Measurements from ENCODE around the gene DAB2IP.
"Not testable (repeated sequence)": the region's sequence is repeated elsewhere in the genome, so short reads cannot be mapped to it uniquely, and the experiment has no call there.

Gene DAB2IP

GRCh38 chr9:121616123-121616755 lies 35.2 kb upstream of the DAB2IP start:
- TF ChIP-seq, protein P1, sequence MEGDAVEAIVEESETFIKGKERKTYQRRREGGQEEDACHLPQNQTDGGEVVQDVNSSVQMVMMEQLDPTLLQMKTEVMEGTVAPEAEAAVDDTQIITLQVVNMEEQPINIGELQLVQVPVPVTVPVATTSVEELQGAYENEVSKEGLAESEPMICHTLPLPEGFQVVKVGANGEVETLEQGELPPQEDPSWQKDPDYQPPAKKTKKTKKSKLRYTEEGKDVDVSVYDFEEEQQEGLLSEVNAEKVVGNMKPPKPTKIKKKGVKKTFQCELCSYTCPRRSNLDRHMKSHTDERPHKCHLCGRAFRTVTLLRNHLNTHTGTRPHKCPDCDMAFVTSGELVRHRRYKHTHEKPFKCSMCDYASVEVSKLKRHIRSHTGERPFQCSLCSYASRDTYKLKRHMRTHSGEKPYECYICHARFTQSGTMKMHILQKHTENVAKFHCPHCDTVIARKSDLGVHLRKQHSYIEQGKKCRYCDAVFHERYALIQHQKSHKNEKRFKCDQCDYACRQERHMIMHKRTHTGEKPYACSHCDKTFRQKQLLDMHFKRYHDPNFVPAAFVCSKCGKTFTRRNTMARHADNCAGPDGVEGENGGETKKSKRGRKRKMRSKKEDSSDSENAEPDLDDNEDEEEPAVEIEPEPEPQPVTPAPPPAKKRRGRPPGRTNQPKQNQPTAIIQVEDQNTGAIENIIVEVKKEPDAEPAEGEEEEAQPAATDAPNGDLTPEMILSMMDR (IDR thresholded peaks at IDR 0.05; ENCODE audit: unreplicated experiment in 3 of 3): no peak
- H3K36me3 Mint-ChIP-seq (ENCODE audit: low read depth): no peaks in the 10 kb centered on the region
- no peak overlapping the region for H3K27ac Mint-ChIP-seq
- H3K27me3 Mint-ChIP-seq (ENCODE audit: low read depth): peaks cover 19% of the 10 kb centered on the region
- peaks cover 22% of the 10 kb centered on the region for H3K4me1 Mint-ChIP-seq
- H3K4me3 Mint-ChIP-seq: no peak overlapping the region
- no peaks in the 10 kb centered on the region for H3K9me3 Mint-ChIP-seq

DNA sequence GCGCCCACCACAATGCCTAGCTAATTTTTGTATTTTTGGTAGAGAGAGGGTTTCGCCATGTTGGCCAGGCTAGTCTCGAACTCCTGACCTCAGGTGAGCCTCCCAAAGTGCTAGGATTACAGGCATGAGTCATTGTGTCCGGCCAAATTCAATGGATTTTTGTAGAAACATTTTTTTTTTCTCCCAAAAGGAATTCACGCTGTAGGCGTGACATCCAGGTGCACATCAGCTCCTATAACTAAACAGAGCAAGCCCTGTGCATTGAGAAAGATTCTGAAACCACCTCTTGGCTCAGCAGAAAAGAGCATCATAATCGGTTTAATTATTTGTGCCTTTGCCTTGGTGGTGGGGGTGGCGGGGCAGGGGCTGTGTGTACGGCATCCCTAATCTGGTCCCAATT lies 32.9 kb upstream of the DAB2IP start:
- H3K4me1 Mint-ChIP-seq: peaks cover 17% of the 10 kb centered on the region
- no peaks in the 10 kb centered on the region for H3K9me3 Mint-ChIP-seq
- TF ChIP-seq, protein P1 (IDR thresholded peaks at IDR 0.05; ENCODE audit: unreplicated experiment in 3 of 3): no peak
- H3K27ac Mint-ChIP-seq: no peak overlapping the region
- no peak overlapping the region for H3K4me3 Mint-ChIP-seq
- H3K36me3 Mint-ChIP-seq (ENCODE audit: low read depth): no peaks in the 10 kb centered on the region
- H3K27me3 Mint-ChIP-seq (ENCODE audit: low read depth): peaks cover 10% of the 10 kb centered on the region

- not testable (repeated sequence) for H3K27me3 Mint-ChIP-seq (ENCODE audit: low read depth); H3K27ac Mint-ChIP-seq; H3K4me3 Mint-ChIP-seq; H3K36me3 Mint-ChIP-seq (ENCODE audit: low read depth); H3K9me3 Mint-ChIP-seq
- peaks cover 14% of the 10 kb centered on the region for H3K4me1 Mint-ChIP-seq
Observed at GRCh38 chr9:121618910-121619309, 32.5 kb upstream of the DAB2IP start.

GRCh38 chr9:121619545-121620324 lies 31.7 kb upstream of the DAB2IP start:
- H3K36me3 Mint-ChIP-seq (ENCODE audit: low read depth): no peaks in the 10 kb centered on the region
- no peak overlapping the region for H3K4me3 Mint-ChIP-seq
- H3K4me1 Mint-ChIP-seq: peaks cover 17% of the 10 kb centered on the region
- H3K27me3 Mint-ChIP-seq (ENCODE audit: low read depth): peaks cover 7% of the 10 kb centered on the region
- no peaks in the 10 kb centered on the region for H3K9me3 Mint-ChIP-seq
- H3K27ac Mint-ChIP-seq: no peak overlapping the region
- TF ChIP-seq, protein P1 (IDR thresholded peaks at IDR 0.05; ENCODE audit: unreplicated experiment in 3 of 3): no peak

- H3K9me3 Mint-ChIP-seq: no peaks in the 10 kb centered on the region
Observed at GRCh38 chr9:121620325-121620673, 31.1 kb upstream of the DAB2IP start.

DNA sequence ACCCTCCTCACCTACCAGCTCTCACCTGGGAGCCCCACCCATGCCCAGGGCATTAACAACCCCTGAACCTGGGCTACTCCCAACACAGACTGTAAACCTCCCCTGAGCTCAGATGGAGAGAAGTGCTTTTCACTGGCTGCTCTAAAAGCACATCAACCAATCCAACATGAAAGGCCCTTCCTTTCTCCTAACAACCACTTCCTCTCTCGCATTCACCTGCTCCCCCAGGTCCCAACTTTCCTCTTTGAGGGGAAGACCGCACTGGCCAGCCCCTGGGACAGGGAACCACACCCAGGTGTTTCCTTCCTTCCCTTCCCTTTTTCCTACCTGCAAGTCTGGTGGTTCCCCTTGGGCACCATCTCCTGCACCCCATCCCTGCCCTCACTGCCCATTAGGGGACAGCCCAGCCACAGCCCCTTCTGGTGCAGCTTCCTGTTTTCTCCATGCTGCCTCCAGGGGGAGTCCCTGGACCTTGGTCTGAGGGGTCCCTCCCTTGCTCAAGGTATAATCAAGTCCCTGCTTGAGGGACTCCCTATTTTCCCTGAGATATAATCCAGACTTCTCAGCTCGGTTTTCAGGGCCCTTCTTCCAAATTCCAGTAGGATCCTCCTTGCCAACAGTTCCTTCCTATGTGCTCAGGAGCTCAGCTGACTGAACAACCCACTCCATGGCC lies 30.5 kb upstream of the DAB2IP start:
- Mint-ChIP-seq H3K36me3 (ENCODE audit: low read depth) (no peaks in the 10 kb centered on the region), H3K27ac (peak overlapping the region; percentile 15 to 69 (median 64)), H3K9me3 (no peaks in the 10 kb centered on the region), H3K4me1 (peaks cover 26% of the 10 kb centered on the region), H3K4me3 (no peak overlapping the region), H3K27me3 (ENCODE audit: low read depth) (peaks cover 7% of the 10 kb centered on the region)
- TF ChIP-seq, protein P1 (IDR thresholded peaks at IDR 0.05; ENCODE audit: unreplicated experiment in 3 of 3): peak; percentile 49 to 59 (median 53)

More at GRCh38 chr9:121620325-121620673, 31.1 kb upstream of the DAB2IP start:
- no peak overlapping the region for H3K4me3 Mint-ChIP-seq
- TF ChIP-seq, protein P1 (IDR thresholded peaks at IDR 0.05; ENCODE audit: unreplicated experiment in 3 of 3): no peak
- peaks cover 7% of the 10 kb centered on the region for H3K27me3 Mint-ChIP-seq (ENCODE audit: low read depth)
- H3K4me1 Mint-ChIP-seq: peaks cover 20% of the 10 kb centered on the region
- H3K36me3 Mint-ChIP-seq (ENCODE audit: low read depth): no peaks in the 10 kb centered on the region
- no peak overlapping the region for H3K27ac Mint-ChIP-seq

All from nephron (organoid).